HG03378 (cell line): ENCODE measurements around the gene ARHGAP6.

Experiments
- ATAC-seq: cut with Tn5 transposase; IDR thresholded peaks from one replicate; pipeline ENCODE4 v1.9.1; 2021; ENCODE audit warnings: mild to moderate bottlenecking, moderate library complexity; ENCODE audit not compliant: unreplicated experiment

Gene ARHGAP6

GRCh38 chrX:11464380-11464779 lies 201.3 kb downstream of the ARHGAP6 start:
- ATAC-seq: no peak

DNA sequence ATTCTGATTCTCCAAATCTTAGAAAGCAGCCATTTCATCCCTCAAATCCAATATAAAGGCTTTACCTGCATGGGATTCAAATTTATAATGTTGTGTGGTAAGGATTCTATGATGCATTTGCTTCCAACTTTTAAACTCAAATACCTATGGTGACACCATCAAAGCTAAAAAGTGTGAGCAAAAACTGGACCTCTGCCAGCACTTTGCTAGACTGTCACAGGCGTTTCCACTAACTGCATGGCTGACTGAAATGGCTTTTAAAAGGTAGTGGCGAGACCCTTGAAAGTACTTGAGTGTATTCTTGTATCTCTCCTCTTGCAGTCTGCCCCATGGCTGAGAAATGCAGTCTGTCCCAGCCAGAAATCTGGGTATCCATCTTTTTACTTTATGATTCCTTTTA lies 203.1 kb downstream of the ARHGAP6 start:
- no peak for ATAC-seq

- no peak for ATAC-seq
Observed at GRCh38 chrX:11462136-11462535, 203.6 kb downstream of the ARHGAP6 start.

GRCh38 chrX:11461201-11462001 lies 204.3 kb downstream of the ARHGAP6 start:
- no peak for ATAC-seq

- ATAC-seq: no peak
Observed at GRCh38 chrX:11460347-11460746, 205.4 kb downstream of the ARHGAP6 start.

DNA sequence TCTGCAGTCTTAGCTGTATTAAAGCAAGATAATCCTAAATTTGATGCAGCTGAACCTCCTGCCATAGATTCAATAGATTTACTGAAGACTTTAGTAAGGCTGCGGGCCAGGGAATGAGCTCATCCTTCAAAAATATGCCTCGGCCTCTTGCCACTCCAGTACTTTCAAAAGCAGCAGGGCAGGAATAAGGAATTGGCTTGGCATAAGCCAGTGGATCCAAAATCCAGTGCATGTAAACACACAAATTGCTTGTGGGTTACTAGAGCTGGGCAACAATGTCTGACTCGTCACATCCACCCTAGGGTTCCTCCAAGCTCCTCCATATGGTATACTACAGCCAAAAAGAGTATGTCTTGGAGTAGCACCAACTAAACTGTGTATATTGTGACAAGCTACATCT lies 207.6 kb downstream of the ARHGAP6 start:
- ATAC-seq: no peak

DNA sequence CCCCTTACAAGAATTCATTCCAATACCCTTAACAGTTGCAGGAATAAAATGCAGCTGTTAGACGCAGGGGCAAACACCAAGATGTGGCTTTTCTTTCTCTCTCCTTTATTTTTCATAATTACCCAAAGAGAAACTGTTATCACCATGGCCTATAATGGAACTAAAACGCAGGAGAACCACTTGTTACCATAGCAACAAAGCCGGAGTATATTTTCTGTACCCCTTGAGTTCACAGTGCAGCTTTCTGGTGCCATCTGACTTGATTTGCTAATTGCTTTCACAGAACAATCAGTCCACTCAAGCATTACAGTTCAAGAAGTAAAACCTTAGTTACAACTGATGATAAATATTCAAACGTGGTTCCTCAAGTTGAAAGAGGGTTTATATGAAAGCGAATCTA lies 214.6 kb downstream of the ARHGAP6 start:
- ATAC-seq: no peak

GRCh38 chrX:11450354-11450753 lies 215.4 kb downstream of the ARHGAP6 start:
- no peak for ATAC-seq

DNA sequence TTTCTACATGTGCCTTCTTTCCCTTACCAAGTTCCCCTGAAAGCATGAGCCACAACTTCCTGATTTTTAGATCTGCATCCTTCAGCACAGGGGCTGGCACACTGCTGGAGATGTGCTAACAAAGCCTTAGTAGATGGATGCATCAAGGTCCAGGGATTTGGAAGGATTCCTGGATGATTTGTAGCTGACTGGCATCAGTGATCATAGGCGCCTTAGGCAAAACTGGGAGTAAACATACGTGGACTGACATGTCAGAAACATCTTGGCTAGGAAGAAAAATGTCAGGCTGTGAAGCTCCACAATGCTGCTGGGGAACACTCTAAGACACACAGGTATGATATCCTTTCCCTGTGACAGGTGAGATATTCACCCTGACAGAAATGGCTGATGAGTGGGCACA lies 216.1 kb downstream of the ARHGAP6 start:
- no peak for ATAC-seq

DNA sequence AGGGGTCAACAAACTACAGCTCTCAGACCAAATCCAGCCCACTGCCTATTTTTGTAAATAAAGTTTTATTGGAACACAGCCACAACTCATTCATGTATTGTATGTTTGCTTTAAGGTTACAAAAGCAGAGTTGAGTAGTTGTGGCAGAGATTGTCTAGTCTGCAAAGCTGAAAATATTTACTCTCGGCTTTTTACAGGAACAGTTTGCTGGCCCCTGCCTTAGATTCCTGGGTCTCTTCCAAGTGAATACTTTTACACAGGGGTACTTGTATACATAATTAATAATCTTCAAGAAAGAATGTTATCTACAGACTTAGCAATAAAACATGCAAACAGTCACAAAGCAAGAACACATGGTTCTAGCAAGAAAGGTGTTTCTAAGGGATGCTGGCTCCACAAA lies 218.3 kb downstream of the ARHGAP6 start:
- no peak for ATAC-seq

DNA sequence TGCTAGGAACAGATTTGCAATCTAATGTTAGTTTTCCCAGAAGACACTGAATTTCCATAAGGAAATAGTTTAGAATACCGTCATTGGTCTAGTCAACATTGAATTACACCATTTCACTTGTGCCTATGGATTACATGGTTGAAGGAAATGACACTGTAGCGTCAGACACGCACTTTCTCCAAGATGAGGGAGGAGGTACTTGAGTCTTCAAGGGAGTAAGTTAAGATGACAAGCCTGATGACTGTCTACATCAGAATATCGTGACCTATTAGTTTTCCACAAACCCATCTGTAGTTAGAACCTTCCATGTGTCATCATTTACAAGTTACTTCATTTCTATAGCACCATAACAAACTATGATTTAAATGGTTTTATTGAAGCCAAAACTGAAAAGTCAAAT lies 218.8 kb downstream of the ARHGAP6 start:
- ATAC-seq: no peak

DNA sequence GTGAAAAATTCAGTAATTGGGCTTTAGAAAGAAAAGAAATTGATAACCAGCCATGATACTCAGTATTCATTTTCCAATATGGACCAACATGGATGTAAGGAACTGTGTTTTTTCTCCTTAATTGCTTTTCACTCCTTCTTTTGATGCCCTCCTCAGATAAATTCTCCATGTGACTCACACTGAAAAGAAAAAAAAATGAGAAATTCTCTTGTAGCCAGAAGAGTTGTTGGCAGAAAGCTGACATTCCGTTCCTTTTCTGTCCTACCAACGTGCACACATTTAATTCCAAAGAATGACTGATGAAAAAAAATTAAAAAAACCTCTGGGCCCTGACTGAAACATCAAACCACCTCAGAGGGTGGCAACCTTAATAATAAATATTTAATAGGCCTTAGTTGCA lies 219.4 kb downstream of the ARHGAP6 start:
- no peak for ATAC-seq

DNA sequence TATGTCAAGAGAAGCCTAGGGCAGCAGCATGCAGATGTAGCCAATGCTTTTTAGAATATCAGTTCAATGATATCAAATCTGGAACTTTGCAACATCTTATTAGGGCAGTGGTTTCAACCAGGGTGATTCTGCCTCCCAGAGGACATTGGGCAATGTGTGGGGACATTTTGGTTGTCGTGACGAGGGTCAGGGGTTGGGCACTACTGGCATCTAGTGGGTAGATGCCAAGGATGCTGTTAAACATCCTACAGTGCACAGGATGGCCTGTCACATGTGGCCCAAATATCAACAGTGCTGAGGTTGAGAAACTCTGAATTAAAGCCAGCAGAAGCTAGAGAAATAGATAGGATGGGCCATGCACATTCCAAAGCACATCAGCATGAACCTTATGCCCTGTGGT lies 220.2 kb downstream of the ARHGAP6 start:
- no peak for ATAC-seq

- ATAC-seq: no peak
Observed at GRCh38 chrX:11444052-11444451, 221.7 kb downstream of the ARHGAP6 start.

GRCh38 chrX:11439846-11440245 lies 225.9 kb downstream of the ARHGAP6 start:
- no peak for ATAC-seq

DNA sequence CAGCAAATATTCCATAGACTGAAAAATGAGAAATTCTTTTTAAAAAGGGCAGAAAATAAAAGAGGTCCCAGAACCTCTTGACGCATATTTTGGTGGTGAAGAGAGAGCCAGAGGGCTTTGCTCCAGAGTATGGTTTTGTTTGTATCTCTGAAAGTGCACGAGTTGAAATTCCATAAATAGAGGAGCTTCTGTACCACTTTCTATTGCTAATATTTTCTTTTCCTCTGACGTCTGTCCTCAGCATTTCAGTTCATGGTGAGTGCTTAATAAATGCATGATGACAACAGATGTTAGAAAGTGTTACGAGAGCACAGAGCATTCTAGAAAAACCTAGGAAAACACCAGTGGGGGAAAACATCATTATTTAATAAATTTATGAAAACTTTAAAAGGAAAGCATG lies 227.0 kb downstream of the ARHGAP6 start:
- no peak for ATAC-seq

DNA sequence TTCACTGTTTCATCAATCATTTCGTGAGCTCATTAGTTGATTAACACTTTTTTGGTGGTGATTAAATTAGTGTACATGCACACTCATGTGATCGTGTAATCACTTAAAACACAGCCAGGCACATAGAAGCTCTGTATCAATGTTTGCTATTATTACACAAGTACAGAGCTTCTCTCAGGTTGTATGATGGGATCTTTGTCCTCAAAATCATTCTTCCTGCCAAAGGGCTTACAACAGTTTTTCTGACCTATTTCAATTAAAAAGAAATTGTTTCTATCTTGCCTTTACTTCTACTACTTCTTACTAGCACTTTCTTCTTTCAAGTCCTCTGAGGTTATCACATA lies 227.4 kb downstream of the ARHGAP6 start:
- ATAC-seq: no peak

- no peak for ATAC-seq
Observed at GRCh38 chrX:11437642-11438379, 227.9 kb downstream of the ARHGAP6 start.

GRCh38 chrX:11435568-11435967 lies 230.2 kb downstream of the ARHGAP6 start:
- no peak for ATAC-seq

GRCh38 chrX:11434607-11435006 lies 231.1 kb downstream of the ARHGAP6 start:
- ATAC-seq: no peak

- ATAC-seq: no peak
Observed at GRCh38 chrX:11431786-11432185, 233.9 kb downstream of the ARHGAP6 start.

DNA sequence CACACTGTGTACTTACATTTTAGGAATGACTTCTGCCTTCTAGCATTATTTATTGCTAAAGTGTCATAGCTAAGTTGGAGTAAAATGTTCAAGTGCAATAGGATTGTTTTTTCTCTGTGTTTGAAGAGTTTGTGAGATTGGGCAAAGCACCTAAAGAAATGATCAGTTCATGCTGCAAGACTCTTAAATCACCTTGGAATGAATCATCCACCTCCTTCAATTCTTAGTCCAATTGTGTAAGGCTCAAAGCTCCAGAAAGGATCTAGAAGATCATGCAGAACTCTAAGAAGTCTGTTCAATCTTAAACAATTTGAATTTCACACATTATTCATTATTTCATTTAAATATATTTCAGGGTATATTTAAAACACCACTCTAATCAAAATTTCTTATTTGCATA lies 235.4 kb downstream of the ARHGAP6 start:
- ATAC-seq: no peak
